ENCODE measurements around the gene GALNT17.
"Not testable (repeated sequence)": the region's sequence is repeated elsewhere in the genome, so short reads cannot be mapped to it uniquely, and the experiment has no call there.

The GALNT17 gene

GRCh38 chr7:71165708-71166107 lies 33.8 kb downstream of the GALNT17 start:
- no peak for DNase-seq (ENCODE audit: low spot score)

DNA sequence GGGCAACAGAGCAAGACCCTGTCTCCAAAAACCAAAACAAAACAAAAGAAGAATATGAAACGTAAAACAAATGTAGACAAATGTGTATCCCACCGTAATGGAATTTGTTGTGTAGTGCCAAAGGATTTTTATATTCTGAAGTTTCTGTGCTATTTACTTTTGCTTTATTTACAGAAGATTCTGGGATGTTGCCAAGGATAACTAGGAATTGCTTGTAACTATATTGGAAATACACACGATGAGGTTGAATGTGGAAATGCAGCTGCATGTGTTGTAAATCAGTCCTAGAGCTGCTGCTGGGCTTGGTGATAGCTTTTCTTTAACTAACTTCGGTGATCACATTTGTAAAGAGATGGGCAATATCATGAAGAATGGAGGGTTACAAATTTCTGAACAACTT lies 39.5 kb downstream of the GALNT17 start:
- DNase-seq (ENCODE audit: low spot score) = no peak

- peak; percentile 15 for DNase-seq (ENCODE audit: low spot score)
Measured at GRCh38 chr7:71173955-71174354, 42.0 kb downstream of the GALNT17 start.

DNA sequence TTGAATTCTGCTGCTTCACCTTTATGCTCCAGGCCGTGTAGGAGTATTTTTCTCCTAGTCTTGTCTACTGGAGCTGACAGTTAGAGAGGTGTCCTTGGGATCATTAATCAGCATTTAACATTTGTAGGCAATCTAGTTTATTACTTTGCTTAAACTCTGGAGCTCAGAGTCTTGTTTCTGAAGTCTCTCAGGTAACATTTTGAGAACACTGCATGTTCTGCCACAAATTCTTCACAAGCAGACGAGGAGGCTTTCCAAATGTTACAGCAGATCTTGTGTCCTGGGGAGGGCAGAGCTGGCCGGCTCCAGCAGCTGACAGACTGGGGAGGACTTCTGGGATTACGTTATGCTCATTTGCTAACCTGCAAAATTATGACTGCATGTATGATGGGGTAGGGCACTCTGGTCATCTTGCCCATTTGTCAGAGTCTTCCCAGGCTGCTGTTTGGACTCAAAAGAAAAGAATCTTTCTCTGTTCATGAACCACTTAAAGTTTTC lies 50.5 kb downstream of the GALNT17 start:
- DNase-seq (ENCODE audit: low spot score) = no peak

- no peak for DNase-seq (ENCODE audit: low spot score)
Measured at GRCh38 chr7:71184136-71184535, 52.2 kb downstream of the GALNT17 start.

- no peak for DNase-seq (ENCODE audit: low spot score)
Measured at GRCh38 chr7:71184609-71185008, 52.7 kb downstream of the GALNT17 start.

DNA sequence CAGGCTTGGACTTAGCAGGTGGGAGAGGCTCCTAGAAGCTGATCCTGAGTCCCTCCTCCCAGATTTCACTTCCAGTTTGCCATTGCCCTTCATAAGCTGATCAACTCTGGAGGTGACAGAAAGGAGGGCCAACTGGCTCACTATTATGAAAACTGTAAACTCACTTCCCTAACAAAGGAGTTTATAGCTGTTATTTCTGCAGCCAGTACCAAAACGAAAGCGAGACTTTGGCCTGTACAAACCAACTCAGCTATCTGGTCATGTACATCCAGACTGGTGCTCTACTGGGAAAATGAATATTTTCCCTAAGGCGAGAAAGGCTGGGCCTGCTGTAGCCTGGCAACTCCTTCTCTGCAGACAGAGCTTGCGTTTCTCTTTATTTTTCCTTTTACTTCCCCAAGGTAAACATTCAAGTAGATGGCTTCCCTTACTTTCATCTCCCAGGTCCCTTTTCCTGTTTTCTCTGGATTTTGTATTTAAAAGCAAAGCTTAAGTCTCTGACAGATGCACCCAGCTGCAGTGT lies 54.7 kb downstream of the GALNT17 start:
- DNase-seq (ENCODE audit: low spot score) = no peak

DNA sequence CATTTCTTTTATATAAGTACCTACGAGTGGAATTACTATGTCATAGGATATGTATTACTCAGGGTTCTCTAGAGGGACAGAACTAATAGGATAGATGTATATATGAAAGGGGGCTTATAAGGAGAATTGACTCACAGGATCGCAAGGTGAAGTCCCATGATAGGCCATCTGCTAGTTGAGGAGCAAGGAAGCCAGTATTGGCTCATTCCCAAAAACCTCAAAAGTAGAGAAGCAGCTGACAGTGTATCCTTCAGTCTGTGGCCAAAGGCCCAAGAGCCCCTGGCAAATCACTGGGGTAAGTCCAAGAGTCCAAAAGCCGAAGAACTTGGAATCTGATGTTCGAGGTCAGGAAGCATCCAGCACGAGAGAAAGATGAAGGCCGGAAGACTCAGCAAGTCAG lies 59.8 kb downstream of the GALNT17 start:
- DNase-seq (ENCODE audit: low spot score) = no peak

DNA sequence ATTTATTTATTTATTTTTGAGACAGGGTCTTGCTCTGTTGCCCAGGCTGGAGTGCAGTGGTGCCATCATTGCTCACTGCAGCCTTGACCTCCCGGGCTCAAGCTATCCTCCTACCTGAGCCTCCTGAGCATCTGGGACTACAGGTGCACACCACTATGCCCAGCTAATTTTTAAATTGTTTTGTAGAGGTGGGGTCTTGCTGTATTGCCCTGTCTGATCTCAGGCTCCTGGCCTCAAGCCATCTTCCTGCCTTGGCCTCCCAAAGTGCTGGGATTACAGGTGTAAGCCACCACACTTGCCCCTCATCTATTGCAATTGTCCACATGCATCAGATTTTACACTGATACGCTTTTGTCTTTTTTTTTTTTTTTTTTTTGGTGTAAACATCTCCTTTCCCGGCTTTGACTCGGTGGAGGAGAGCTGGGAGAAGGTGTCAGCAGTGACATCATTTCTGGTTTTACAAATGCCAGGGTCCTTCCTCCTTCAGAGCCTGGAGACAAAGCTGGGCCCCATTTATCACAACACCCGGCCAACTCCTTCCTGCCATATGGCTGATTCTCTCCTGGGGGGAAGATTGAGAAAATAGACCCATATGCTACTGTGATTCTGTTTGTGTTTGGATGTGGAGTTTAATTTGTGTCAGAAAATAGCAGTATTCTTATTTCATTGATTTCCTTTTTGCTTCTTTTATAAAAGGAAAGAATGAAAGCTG lies 61.3 kb downstream of the GALNT17 start:
- no peak for DNase-seq (ENCODE audit: low spot score)

DNA sequence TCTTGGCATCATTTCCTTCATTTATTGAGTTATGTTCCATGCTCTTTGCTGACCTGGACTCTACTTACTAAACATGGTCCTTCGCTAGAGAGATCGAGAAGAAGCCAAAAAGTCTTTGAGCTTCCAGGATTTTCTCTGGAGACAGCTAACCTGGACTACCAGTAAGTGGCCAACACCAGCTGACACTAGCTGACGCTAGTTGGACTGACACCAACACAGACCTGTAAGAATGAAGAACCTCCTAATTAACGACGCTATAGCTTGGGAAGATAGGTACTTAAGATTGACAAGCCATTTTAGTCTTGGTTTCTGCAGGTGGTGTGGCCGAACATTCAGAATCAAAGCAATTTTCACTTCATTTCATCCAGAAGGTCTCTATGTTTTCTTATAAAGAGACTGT lies 66.4 kb downstream of the GALNT17 start:
- DNase-seq (ENCODE audit: low spot score) = no peak

- no peak for DNase-seq (ENCODE audit: low spot score)
Measured at GRCh38 chr7:71198887-71199286, 66.9 kb downstream of the GALNT17 start.

DNA sequence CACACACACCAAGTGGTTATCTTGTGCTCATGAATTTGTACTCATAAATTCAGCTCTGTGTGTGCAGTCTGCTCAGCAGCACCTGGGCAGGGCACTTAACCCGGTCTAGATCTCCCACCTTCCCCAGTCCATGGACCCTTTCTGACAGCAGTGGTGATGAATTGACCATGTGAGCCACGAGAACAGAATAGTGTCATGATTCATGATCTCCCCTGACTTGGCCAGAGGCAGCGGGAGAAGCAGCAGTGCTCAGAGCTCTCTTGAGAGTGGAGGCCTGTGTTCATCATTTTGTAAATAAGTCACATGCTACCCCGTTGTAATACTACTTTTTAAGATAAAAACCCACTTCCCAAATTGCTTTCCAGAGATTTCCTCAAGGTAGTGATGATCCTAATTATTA lies 74.2 kb downstream of the GALNT17 start:
- no peak for DNase-seq (ENCODE audit: low spot score)

DNA sequence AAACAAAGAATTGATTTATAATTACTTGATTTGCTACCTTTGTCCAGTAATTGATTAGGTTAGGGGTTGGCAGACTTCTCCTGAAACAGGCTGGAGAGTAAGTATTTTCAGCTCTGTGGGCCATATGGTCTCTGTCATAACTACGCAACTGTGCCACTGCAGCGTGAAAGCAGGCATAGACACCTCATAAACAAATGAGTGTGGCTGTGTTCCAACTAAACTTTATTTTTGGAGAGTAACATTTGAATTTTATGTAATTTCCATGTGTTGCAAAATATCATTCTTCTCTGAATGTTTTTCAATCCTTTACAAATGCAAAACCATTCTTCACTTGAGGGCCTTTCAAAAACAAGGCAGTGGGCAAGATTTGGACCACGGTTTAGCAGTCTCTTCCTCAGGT lies 76.9 kb downstream of the GALNT17 start:
- no peak for DNase-seq (ENCODE audit: low spot score)

DNA sequence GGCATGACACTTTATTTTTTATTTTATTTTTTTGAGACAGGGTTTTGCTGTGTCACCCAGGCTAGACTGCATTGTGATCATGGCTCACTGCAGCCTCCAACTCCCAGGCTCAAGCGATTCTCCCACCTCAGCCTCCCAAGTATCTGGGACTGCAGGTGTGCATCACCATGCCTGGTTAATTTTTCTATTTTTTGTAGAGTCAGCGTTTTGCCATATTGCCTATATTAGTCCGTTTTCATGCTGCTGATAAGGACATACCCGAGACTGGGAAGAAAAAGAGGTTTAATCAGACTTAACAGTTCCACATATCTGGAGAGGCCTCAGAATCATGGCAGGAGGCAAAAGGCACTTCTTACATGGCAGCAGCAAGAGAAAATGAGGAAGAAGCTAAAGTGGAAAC lies 77.5 kb downstream of the GALNT17 start:
- DNase-seq (ENCODE audit: low spot score) = not testable (repeated sequence)

DNA sequence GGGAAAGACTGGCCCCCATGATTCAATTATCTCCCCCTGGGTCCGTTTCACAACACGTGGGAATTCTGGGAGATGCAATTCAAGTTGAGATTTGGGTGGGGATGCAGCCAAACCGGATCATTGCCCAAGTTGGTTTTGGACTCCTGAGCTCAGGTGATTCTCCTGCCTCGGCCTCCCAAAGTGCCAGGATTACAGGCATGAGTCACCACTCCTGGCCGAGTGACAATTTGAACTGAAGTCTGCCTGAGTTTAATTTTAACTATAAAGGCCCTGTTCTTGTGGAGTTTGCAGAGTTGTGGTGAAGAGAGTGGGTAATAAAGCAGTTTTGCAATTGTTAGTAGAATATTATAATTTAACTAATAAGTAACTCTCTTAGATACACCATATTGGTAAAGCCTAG lies 78.3 kb downstream of the GALNT17 start:
- DNase-seq (ENCODE audit: low spot score) = no peak

GRCh38 chr7:71212433-71212832 lies 80.5 kb downstream of the GALNT17 start:
- not testable (repeated sequence) for DNase-seq (ENCODE audit: low spot score)

- DNase-seq (ENCODE audit: low spot score) = no peak
Measured at GRCh38 chr7:71216211-71216610, 84.3 kb downstream of the GALNT17 start.

DNA sequence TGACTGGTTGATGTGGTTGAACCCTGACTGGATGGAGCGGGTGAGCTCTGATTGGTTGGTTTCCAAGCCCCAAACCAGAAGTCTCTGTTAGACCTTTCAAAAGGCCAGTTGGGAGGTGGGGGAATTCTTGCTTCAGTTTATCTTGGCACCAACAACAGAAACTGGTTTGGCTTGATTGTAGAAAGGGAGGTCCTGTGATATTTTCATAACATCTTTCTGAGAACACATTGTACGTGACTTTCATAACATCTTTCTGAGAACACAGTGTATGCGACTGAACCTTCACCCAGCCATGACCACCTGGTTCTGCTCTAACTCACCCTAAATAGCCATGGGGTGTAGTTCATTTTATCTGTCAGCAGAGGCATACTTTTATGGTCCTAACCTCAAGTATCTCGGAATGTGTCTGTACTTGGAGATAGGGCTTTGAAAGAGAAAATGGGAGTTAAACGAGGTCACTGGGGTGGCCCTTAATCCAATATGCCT lies 88.3 kb downstream of the GALNT17 start:
- DNase-seq (ENCODE audit: low spot score) = no peak

GRCh38 chr7:71221049-71221448 lies 89.1 kb downstream of the GALNT17 start:
- no peak for DNase-seq (ENCODE audit: low spot score)

DNA sequence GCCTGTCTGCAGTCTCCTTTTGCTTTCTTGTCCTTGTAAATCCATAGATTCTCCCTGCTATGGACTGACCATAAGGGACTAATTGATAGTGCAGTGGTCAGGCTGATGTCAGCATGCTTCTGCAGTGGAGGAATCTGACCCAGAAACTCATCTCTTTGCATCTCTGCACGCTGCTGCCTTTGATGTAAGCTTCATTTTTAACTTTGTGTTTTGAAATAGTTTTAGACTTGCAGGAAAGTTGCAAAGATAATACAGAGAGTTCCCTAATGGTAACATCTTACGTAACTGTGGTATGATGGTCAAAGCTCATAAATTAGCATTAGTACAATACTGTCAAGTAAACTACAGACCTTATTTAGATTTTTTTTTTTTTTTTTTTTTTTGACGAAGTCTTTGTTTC lies 89.6 kb downstream of the GALNT17 start:
- no peak for DNase-seq (ENCODE audit: low spot score)

GRCh38 chr7:71227126-71227525 lies 95.2 kb downstream of the GALNT17 start:
- DNase-seq (ENCODE audit: low spot score) = no peak

- DNase-seq (ENCODE audit: low spot score) = no peak
Measured at GRCh38 chr7:71229148-71229547, 97.2 kb downstream of the GALNT17 start.

- DNase-seq (ENCODE audit: low spot score) = no peak
Measured at GRCh38 chr7:71229699-71230098, 97.8 kb downstream of the GALNT17 start.

GRCh38 chr7:71235253-71235652 lies 103.3 kb downstream of the GALNT17 start:
- no peak for DNase-seq (ENCODE audit: low spot score)
